ENCODE measurements around the gene MTHFD2L. TPM values are rescaled to one million over a fixed set of nuclear protein-coding genes. Genes with fewer than 3 reads are reported as not detected.

Gene MTHFD2L
- total RNA-seq, 1 experiment from 2014 or later: 9.4 TPM

DNA sequence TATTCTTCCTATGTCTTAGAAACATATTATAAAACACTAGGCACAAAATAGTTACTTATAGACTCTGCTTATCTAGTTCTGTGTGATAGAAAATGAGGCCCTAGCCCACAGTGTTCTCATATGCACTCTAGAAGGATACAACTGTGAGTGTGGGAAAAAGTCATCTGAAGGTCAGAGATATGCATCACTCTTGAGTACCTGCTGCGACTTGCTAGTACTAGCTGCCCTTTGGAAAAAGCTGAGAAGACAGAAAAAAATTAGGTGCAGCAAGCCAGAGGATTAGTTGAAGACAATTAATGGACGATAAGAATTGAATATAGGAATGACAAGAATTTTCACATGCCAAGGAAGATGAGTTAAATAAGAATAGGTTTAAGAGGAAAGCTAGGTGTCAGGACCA lies 61.3 kb downstream of the MTHFD2L start:
- no peak for DNase-seq (ENCODE audit: low spot score)
- ChIA-PET POLR2A (no interaction called here), CTCF (interaction anchor here (0.6 to 1.2 kb wide), 2 partner anchors 10 to 99 kb away, joined by 3 to 16 read pairs; no protein-coding TSS in a partner anchor)
- Mint-ChIP-seq H3K9me3 (peaks cover 5% of the 10 kb centered on the region), H3K4me3 (no peak overlapping the region), H3K27ac (no peak overlapping the region), H3K27me3 (ENCODE audit: low read depth) (no peaks in the 10 kb centered on the region), H3K4me1 (peaks cover 27% of the 10 kb centered on the region), H3K36me3 (no peaks in the 10 kb centered on the region)
- no peak for TF ChIP-seq PRRX2 (CRISPR knock-in tag; IDR thresholded peaks at IDR 0.05)
- ATAC-seq: no peak; the same call in 1 of the 2 replicates

DNA sequence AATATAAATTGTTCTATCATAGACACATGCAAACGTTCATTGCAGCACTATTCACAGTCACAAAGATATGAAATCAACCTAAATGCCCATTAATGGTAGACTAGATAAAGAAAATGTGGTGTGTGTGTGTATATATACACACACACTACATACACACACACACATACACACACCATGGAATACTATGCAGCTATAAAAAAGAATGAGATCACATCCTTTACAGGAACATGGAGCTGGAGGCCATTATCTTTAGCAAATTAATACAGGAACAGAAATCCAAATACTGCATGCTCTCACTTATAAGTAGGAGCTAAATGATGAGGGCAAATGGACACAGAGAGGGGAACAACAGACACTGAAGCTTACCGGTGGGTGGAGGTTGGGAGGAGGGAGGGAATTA lies 65.2 kb downstream of the MTHFD2L start:
- no peaks in the 10 kb centered on the region for H3K36me3 Mint-ChIP-seq
- no peaks in the 10 kb centered on the region for H3K27me3 Mint-ChIP-seq (ENCODE audit: low read depth)
- ChIA-PET CTCF (no interaction called here), POLR2A (no interaction called here)
- no peak for DNase-seq (ENCODE audit: low spot score)
- TF ChIP-seq ZBTB21 (CRISPR knock-in tag; IDR thresholded peaks at IDR 0.05; ENCODE audit: borderline replicate concordance) (no peak), ELF4 (CRISPR knock-in tag; IDR thresholded peaks at IDR 0.05; ENCODE audit: low read depth) (no peak), ARID4B (CRISPR knock-in tag; IDR thresholded peaks at IDR 0.05; ENCODE audit: borderline replicate concordance) (no peak), JAZF1 (CRISPR knock-in tag; IDR thresholded peaks at IDR 0.05) (no peak), ZNF671 (CRISPR knock-in tag; IDR thresholded peaks at IDR 0.05) (no peak), ZNF232 (CRISPR knock-in tag; IDR thresholded peaks at IDR 0.05) (no peak), CBFB (CRISPR knock-in tag; IDR thresholded peaks at IDR 0.05; ENCODE audit: low read depth) (no peak), ZMAT4 (CRISPR knock-in tag; IDR thresholded peaks at IDR 0.05) (no peak), RORB (CRISPR knock-in tag; IDR thresholded peaks at IDR 0.05) (no peak), STAT6 (CRISPR knock-in tag; conservative IDR thresholded peaks at IDR 0.05; ENCODE audit: low read depth) (no peak), CTCF (IDR thresholded peaks at IDR 0.05) (no peak), ZNF219 (CRISPR knock-in tag; IDR thresholded peaks at IDR 0.05; ENCODE audit: borderline replicate concordance) (no peak), IRF2 (CRISPR knock-in tag; IDR thresholded peaks at IDR 0.05; ENCODE audit: borderline replicate concordance, low read depth) (no peak)
- TF ChIP-seq, protein P1, sequence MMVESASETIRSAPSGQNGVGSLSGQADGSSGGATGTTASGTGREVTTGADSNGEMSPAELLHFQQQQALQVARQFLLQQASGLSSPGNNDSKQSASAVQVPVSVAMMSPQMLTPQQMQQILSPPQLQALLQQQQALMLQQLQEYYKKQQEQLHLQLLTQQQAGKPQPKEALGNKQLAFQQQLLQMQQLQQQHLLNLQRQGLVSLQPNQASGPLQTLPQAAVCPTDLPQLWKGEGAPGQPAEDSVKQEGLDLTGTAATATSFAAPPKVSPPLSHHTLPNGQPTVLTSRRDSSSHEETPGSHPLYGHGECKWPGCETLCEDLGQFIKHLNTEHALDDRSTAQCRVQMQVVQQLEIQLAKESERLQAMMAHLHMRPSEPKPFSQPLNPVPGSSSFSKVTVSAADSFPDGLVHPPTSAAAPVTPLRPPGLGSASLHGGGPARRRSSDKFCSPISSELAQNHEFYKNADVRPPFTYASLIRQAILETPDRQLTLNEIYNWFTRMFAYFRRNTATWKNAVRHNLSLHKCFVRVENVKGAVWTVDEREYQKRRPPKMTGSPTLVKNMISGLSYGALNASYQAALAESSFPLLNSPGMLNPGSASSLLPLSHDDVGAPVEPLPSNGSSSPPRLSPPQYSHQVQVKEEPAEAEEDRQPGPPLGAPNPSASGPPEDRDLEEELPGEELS (CRISPR knock-in tag; IDR thresholded peaks at IDR 0.05): no peak
- TF ChIP-seq, protein P2, sequence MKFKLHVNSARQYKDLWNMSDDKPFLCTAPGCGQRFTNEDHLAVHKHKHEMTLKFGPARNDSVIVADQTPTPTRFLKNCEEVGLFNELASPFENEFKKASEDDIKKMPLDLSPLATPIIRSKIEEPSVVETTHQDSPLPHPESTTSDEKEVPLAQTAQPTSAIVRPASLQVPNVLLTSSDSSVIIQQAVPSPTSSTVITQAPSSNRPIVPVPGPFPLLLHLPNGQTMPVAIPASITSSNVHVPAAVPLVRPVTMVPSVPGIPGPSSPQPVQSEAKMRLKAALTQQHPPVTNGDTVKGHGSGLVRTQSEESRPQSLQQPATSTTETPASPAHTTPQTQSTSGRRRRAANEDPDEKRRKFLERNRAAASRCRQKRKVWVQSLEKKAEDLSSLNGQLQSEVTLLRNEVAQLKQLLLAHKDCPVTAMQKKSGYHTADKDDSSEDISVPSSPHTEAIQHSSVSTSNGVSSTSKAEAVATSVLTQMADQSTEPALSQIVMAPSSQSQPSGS (CRISPR knock-in tag; IDR thresholded peaks at IDR 0.05; ENCODE audit: borderline replicate concordance, low read depth): no peak
- H3K27ac Mint-ChIP-seq: no peak overlapping the region
- no peak overlapping the region for H3K4me3 Mint-ChIP-seq
- ATAC-seq: no peak
- H3K9me3 Mint-ChIP-seq: peaks cover 5% of the 10 kb centered on the region
- peaks cover 15% of the 10 kb centered on the region for H3K4me1 Mint-ChIP-seq
